Right lobe of liver (tissue), 6 donors: ENCODE results near the gene CYTH1. TPM values are rescaled to one million over a fixed set of nuclear protein-coding genes. Genes with fewer than 3 reads are reported as not detected.

Experiments used
- ATAC-seq, 4 donors: fragments of 200-7000 bp; cut with Tn5 transposase; one replicate each; pipeline ENCODE4 v1.9.1; 2020; ENCODE audit warnings: mild to moderate bottlenecking in 4 of 4, moderate library complexity in 4 of 4
- DNase-seq, 3 donors: peaks; one replicate each; pipeline ENCODE4 v3.0.0-alpha.2; 2020
- H3K27ac ChIP-seq, 3 donors: fragments of 200-600 bp; one replicate each; pipeline ENCODE4 v1.8.0; 2022
- H3K27me3 ChIP-seq, 2 donors: fragments of 200-600 bp; one replicate each; pipeline ENCODE4 v1.8.0; 2022
- H3K36me3 ChIP-seq, 4 donors: fragments of 200-600 bp; sonication (generic) in 1 of 4; one replicate each; pipeline versions ENCODE4 v1.5.1 to v1.8.0; 2017 to 2022; ENCODE audit warnings: control low read depth in 1 of 4
- H3K4me1 ChIP-seq, 4 donors: fragments of 200-600 bp; sonication (generic) in 1 of 4; one replicate each; pipeline versions ENCODE4 v1.5.1 to v1.8.0; 2017 to 2022; ENCODE audit warnings: control low read depth in 1 of 4
- H3K4me3 ChIP-seq, 3 donors: fragments of 200-600 bp; one replicate each; pipeline ENCODE4 v1.8.0; 2022
- H3K9me3 ChIP-seq, 4 donors: fragments of 200-600 bp; sonication (generic) in 1 of 4; one replicate each; pipeline versions ENCODE4 v1.5.1 to v1.8.0; 2017 to 2022; ENCODE audit warnings: control low read depth in 1 of 4
- POLR2A ChIP-seq: fragments of 450-650 bp; IDR thresholded peaks from one replicate; pipeline ENCODE4 v1.6.1; 2017; ENCODE audit warnings: antibody characterized with exemption, mild to moderate bottlenecking
- WGBS: methylation state at CpG from one replicate; pipeline ENCODE4 v1.1.6; 2018; ENCODE audit warnings: low coverage, low lambda C conversion rate; ENCODE audit not compliant: insufficient coverage; ENCODE audit errors: missing lambda C conversion rate; 5-methylcytosine and 5-hydroxymethylcytosine counted together
- intact Hi-C, 2 donors: fragments of 100-400 bp; cut with DNase I; formaldehyde crosslinking; loops; one replicate each; pipeline versions ENCODE4 v1.11.2 to v1.14.1; 2022
- total RNA-seq, 6 experiments: library from RNA; depleted of rRNA in 2 of 6; stranded (reverse); fragments of >200 nt in 2 of 6; fragmentation: NEBNext Ultra II Directional in 3 of 6; extraction: Animal tissue kit (Norgen Biotek cat#: 25700) in 3 of 6; gene quantifications; one replicate each; pipeline versions ENCODE4 v1.1.0 to v1.2.4, GENCODE V29; 2016 to 2023
- TF ChIP-seq, protein P1 (sequence below), 4 donors: fragments of 200-600 bp in 3 of 4; fragments of 450-650 bp in 1 of 4; IDR thresholded peaks; one replicate each; pipeline versions ENCODE4 v1.5.1 to v1.8.0; 2016 to 2022; ENCODE audit warnings: antibody characterized with exemption in 4 of 4, mild to moderate bottlenecking in 2 of 4
- donor health status: DM: no; HTN: yes; CAD: no.
- donor health status: DM: no; HTN: no; CAD: no.
- donor health status: DM: no; HTN: no; CAD: no.
- donor health status: DM: no; HTN: yes; CAD: no.
- donor health status: DM: no; HTN: yes; CAD: no.

Gene CYTH1
- total RNA-seq, 6 experiments from 2014 or later, result 14.8 to 46.2 (median 28.8) TPM

DNA sequence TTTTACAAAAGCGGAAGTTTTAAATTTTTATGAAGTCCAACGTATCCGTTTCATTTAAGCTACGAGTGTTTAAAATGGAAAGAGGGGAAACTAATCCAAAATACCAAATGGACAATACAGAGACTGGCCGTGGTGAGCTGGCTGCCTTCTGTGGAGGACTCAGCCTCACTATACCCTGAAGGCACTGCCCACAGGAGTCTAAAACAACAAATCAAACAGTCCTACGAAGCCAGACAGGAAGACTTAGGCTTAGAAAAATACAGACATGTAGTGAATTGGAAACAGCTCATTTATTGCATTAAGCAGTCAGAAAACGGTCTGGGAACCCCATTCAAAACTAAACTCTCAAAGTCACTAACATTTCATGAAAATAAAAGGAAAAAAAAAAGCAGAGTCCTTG lies 75.1 kb downstream of the CYTH1 start:
- H3K27me3 ChIP-seq, result no peaks in the 10 kb centered on the region
- no peak for DNase-seq
- intact Hi-C loops, result loop anchor here in 1 of 2 donors (10.0 kb wide), 1 partner anchor 212 kb away; no protein-coding TSS in a partner anchor
- TF ChIP-seq, protein P1, sequence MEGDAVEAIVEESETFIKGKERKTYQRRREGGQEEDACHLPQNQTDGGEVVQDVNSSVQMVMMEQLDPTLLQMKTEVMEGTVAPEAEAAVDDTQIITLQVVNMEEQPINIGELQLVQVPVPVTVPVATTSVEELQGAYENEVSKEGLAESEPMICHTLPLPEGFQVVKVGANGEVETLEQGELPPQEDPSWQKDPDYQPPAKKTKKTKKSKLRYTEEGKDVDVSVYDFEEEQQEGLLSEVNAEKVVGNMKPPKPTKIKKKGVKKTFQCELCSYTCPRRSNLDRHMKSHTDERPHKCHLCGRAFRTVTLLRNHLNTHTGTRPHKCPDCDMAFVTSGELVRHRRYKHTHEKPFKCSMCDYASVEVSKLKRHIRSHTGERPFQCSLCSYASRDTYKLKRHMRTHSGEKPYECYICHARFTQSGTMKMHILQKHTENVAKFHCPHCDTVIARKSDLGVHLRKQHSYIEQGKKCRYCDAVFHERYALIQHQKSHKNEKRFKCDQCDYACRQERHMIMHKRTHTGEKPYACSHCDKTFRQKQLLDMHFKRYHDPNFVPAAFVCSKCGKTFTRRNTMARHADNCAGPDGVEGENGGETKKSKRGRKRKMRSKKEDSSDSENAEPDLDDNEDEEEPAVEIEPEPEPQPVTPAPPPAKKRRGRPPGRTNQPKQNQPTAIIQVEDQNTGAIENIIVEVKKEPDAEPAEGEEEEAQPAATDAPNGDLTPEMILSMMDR (IDR thresholded peaks at IDR 0.05), result no peak
- TF ChIP-seq POLR2A, result no peak
- no peak overlapping the region for H3K27ac ChIP-seq
- WGBS, result 85% methylated on average over 7 of the region's 7 CpGs
- no peak overlapping the region for H3K4me3 ChIP-seq
- ATAC-seq, result no peak
- peaks cover 0 to 18% (median 3%) of the 10 kb centered on the region in 4 donors for H3K4me1 ChIP-seq
- no peaks in the 10 kb centered on the region for H3K9me3 ChIP-seq
- H3K36me3 ChIP-seq, result peaks cover 0 to 48% (median 1%) of the 10 kb centered on the region in 4 donors

DNA sequence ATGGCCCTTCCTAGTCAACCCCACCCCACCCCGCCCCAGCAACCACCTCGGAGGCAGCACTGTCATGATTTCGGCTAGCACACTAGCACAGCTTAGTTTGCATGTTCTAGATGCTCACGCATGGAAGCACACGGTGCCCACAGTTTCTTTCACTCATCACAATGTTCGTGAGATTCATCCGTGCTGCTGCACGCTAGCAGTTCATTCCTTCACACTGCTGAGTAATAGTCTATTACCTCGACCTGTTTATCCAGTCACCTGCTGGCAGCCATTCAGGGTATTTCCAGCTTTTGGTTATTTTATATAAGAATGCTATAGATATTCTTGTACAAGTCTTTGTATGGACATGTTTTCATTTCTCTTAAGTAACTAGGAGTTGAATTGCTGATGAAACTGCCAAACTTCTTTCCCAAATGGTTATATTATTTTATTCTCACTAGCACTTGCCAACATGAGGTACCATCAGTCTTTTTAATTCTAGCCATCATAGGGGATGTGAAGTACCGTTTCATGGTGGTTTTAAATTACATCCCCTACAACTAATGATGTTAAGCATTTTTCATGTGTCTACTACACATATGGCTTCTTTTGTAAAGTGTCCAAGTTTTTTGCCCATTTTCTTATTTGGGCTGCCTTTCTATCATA lies 75.7 kb downstream of the CYTH1 start:
- H3K4me1 ChIP-seq, result peaks cover 0 to 18% (median 3%) of the 10 kb centered on the region in 4 donors
- no peak for ATAC-seq
- H3K9me3 ChIP-seq, result no peaks in the 10 kb centered on the region
- no peak overlapping the region for H3K27ac ChIP-seq
- no peak overlapping the region for H3K4me3 ChIP-seq
- H3K27me3 ChIP-seq, result no peaks in the 10 kb centered on the region
- TF ChIP-seq, protein P1 (IDR thresholded peaks at IDR 0.05), result no peak
- no peak for TF ChIP-seq POLR2A
- 82% methylated on average over 8 of the region's 10 CpGs for WGBS
- no peak for DNase-seq
- peaks cover 0 to 55% (median 3%) of the 10 kb centered on the region in 4 donors for H3K36me3 ChIP-seq
- intact Hi-C loops, result loop anchor here in 1 of 2 donors (10.0 kb wide), 1 partner anchor 212 kb away; no protein-coding TSS in a partner anchor

DNA sequence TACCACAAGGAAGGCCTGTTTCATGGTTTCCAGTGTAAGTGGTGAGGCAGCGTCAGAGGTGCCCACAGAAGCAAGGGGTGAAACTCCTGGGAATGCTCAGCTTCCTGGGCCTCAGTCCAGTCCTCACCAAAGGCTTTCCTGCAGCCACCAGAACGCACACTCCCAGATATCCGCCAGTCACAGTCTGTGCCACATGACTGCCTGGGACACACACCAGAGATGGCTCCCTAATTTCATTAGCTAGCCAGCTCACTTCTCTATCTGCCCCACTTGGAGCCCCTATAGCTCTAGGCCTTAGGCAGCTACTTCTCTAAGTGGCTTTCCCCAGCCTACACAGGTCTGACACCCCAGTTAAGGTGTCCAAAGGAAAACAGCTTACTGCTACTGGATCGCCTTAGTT lies 77.0 kb downstream of the CYTH1 start:
- TF ChIP-seq POLR2A, result no peak
- TF ChIP-seq, protein P1 (IDR thresholded peaks at IDR 0.05), result no peak
- H3K27ac ChIP-seq, result no peak overlapping the region
- ATAC-seq, result no peak
- H3K27me3 ChIP-seq, result no peaks in the 10 kb centered on the region
- DNase-seq, result no peak
- H3K9me3 ChIP-seq, result no peaks in the 10 kb centered on the region
- peaks cover 0 to 11% (median 3%) of the 10 kb centered on the region in 4 donors for H3K4me1 ChIP-seq
- intact Hi-C loops, result loop anchor here in 1 of 2 donors (10.0 kb wide), 1 partner anchor 210 kb away; no protein-coding TSS in a partner anchor
- no peak overlapping the region for H3K4me3 ChIP-seq
- 95% methylated on average over 2 of the region's 4 CpGs for WGBS
- H3K36me3 ChIP-seq, result peaks cover 0 to 68% (median 9%) of the 10 kb centered on the region in 4 donors

DNA sequence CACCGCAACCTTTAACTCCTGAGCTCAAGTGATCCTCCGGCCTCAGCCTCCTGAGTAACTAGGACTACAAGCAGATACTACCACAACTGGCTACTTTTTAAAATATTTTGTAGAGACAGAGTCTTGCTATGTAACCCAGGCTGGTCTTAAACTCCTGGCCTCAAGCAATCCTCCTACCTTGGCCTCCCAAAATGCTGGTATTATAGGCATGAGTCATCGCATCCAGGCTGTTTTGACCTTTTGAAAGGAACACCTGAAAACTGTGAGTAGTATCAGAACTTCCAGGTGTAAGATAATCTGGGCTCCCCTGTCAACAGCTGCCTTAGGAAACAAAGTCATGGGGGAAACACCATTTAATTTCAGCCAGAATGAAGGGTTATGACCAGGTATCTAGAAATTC lies 77.5 kb downstream of the CYTH1 start:
- intact Hi-C loops, result loop anchor here in 1 of 2 donors (10.0 kb wide), 1 partner anchor 210 kb away; no protein-coding TSS in a partner anchor

More for the DNA sequence above, 77.5 kb downstream of the CYTH1 start:
- ATAC-seq, result no peak
- peaks cover 3 to 73% (median 9%) of the 10 kb centered on the region in 4 donors for H3K36me3 ChIP-seq
- no peaks in the 10 kb centered on the region for H3K27me3 ChIP-seq
- peaks cover 0 to 9% (median 3%) of the 10 kb centered on the region in 4 donors for H3K4me1 ChIP-seq
- DNase-seq, result no peak
- 100% methylated on average over 3 of the region's 3 CpGs for WGBS
- no peaks in the 10 kb centered on the region for H3K9me3 ChIP-seq
- no peak overlapping the region for H3K4me3 ChIP-seq
- TF ChIP-seq POLR2A, result no peak
- TF ChIP-seq, protein P1 (IDR thresholded peaks at IDR 0.05), result no peak
- no peak overlapping the region for H3K27ac ChIP-seq
